ENCODE results near the gene DOCK7.
"Not testable (repeated sequence)": the region's sequence is repeated elsewhere in the genome, so short reads cannot be mapped to it uniquely, and the experiment has no call there.

Gene DOCK7

GRCh38 chr1:62687903-62688686 lies at the start of gene DOCK7:
Gene DOCK7 (minus strand): TSS chr1:62688386. CDS start chr1:62688264, 122 bp downstream.
- DNase-seq (ENCODE audit: low read depth) = no peak

GRCh38 chr1:62735491-62736171 lies 47.4 kb upstream of the DOCK7 start:
- DNase-seq (ENCODE audit: low read depth) = peak; percentile 63

GRCh38 chr1:62732331-62732730 lies 44.1 kb upstream of the DOCK7 start:
- DNase-seq (ENCODE audit: low read depth) = no peak

- no peak for DNase-seq (ENCODE audit: low read depth)
Observed at GRCh38 chr1:62728963-62729362, 40.8 kb upstream of the DOCK7 start.

GRCh38 chr1:62727656-62728407 lies 39.6 kb upstream of the DOCK7 start:
- no peak for DNase-seq (ENCODE audit: low read depth)

GRCh38 chr1:62726011-62726442 lies 37.8 kb upstream of the DOCK7 start:
- DNase-seq (ENCODE audit: low read depth) = no peak

- DNase-seq (ENCODE audit: low read depth) = peak; percentile 42
Observed at GRCh38 chr1:62725255-62725654, 37.1 kb upstream of the DOCK7 start.

- no peak for DNase-seq (ENCODE audit: low read depth)
Observed at GRCh38 chr1:62724430-62724829, 36.2 kb upstream of the DOCK7 start.

- no peak for DNase-seq (ENCODE audit: low read depth)
Observed at GRCh38 chr1:62723883-62724282, 35.7 kb upstream of the DOCK7 start.

- no peak for DNase-seq (ENCODE audit: low read depth)
Observed at GRCh38 chr1:62722796-62723195, 34.6 kb upstream of the DOCK7 start.

GRCh38 chr1:62720946-62721554 lies 32.9 kb upstream of the DOCK7 start:
- DNase-seq (ENCODE audit: low read depth) = no peak

- not testable (repeated sequence) for DNase-seq (ENCODE audit: low read depth)
Observed at GRCh38 chr1:62718400-62718799, 30.2 kb upstream of the DOCK7 start.

- DNase-seq (ENCODE audit: low read depth) = no peak
Observed at GRCh38 chr1:62717483-62717882, 29.3 kb upstream of the DOCK7 start.

GRCh38 chr1:62716397-62716796 lies 28.2 kb upstream of the DOCK7 start:
- DNase-seq (ENCODE audit: low read depth) = no peak

- no peak for DNase-seq (ENCODE audit: low read depth)
Observed at GRCh38 chr1:62712336-62713243, 24.4 kb upstream of the DOCK7 start.

GRCh38 chr1:62707744-62708120 lies 19.5 kb upstream of the DOCK7 start:
- DNase-seq (ENCODE audit: low read depth) = no peak

GRCh38 chr1:62706985-62707743 lies 19.0 kb upstream of the DOCK7 start:
- DNase-seq (ENCODE audit: low read depth) = no peak

GRCh38 chr1:62698161-62698560 lies 10.0 kb upstream of the DOCK7 start:
- DNase-seq (ENCODE audit: low read depth) = not testable (repeated sequence)

- DNase-seq (ENCODE audit: low read depth) = not testable (repeated sequence)
Observed at GRCh38 chr1:62694479-62694878, 6.3 kb upstream of the DOCK7 start.

GRCh38 chr1:62693123-62693522 lies 4.9 kb upstream of the DOCK7 start:
- DNase-seq (ENCODE audit: low read depth) = no peak

Data from GM04504 (cell line).